GM21526 (cell line): ENCODE results near the gene OMP.

Experiments used
- ATAC-seq: cut with Tn5 transposase; IDR thresholded peaks from one replicate; pipeline ENCODE4 v1.9.1; 2021; ENCODE audit warnings: moderate library complexity; ENCODE audit not compliant: unreplicated experiment, low FRiP score

OMP gene

DNA sequence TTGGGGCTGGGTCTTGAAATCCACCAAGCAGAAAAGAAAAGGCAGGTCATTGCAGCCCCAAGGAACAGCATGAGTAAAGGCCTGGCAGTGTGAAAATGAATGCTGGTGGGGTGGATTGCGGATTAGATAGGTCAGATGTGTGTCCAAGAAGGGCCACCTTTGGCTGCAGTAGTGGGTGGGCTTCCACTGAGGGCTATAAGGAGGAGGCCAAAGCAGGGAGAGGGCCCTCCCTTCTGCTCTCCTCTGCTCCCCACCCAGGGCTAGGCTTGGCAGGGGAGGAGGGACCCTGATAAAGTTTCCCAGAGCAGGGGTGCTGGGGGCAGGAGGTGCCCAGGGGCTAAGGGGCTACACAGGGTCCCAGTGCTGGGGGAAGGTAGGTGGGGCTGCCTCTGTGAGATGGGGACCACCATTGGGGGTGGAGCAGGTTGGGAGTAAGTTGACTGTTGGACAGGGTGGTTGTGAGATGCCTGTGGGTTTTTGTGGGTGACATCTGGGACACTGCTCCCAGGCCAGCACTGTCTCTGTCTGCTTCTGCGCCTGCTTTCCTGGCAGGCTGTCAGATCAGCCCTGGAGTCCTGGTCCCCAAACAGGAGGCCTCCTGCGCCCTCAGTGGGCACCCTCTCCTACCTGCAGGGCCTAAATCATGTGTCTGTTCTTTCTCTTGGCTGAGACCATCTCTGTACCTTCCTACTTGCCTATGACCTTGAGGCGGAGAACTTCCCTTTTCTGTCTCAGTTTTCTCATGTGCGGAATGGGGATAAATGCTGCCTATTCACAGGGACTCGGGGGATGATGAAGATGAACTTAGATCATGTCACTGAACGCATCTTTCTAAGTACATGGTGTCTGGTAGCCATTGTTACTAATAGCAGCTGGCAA, 33.9 kb upstream of the OMP start:
- no peak for ATAC-seq

- ATAC-seq: no peak
Observed at GRCh38 chr11:77069336-77069968, 33.2 kb upstream of the OMP start.

- ATAC-seq: no peak
Observed at GRCh38 chr11:77069969-77070582, 32.6 kb upstream of the OMP start.

DNA sequence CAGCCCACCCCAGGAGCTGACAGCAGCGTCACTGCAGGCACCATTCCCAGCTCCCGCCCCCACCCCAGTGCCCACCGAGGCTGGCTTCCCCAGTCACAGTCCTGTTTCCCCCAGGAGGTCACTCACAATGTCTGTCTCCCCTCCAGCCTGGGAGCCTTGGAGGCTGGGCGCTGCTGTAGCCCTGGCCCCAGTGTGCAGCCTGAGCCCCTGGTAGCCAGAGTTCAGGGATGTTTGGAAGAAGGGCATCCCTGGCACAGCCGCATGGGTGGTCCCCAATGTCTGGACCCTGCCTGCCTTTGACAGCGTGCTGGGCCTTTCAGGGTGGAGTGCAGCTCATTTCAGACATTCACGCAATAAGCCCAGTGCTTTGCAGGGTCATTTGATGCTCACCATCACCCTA, 31.6 kb upstream of the OMP start:
- ATAC-seq: no peak

DNA sequence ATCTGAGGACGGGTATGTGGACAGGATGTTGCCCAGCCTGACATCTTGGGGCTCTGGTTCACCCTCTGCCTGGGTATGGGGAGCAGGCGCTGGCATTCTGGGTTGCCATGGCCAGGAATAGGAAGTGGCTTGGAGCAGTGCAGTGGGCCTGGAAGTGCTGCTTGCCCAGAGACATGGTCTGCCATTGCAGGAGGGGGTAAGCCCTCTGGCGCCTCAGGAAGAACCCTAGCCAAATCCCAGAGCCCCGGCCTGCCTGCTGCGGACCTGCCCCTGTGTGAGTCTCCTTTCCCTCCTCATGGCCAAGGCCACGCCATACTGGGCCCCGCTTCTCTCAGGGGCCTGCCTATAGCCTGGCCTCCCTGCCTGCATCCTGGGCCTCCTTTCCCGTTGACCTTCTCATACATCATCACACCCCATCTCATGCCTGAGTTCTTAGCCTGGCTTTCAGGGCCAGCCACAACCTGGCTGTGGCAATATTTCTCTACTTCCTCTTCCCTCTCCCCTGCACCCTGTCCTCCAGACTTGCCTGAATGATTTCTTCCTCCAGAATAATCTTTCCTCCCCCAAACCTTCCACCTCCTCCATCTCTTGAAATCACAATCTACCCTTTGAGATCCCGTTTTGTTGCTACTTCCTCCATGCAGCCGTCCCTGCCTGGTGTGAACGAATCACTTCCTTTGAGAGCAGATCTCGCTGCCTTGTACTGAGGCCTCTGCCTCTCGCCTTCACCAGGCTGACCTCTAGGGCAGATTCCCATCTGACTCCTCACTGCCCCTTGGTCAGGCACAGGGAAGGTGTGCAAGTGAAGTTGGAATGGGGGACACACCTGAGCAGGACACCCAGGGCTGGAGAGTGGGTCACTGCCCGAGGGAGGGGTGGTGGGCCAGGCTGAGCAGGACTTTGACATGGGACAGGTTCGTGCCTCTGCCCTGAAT, 30.7 kb upstream of the OMP start:
- no peak for ATAC-seq

DNA sequence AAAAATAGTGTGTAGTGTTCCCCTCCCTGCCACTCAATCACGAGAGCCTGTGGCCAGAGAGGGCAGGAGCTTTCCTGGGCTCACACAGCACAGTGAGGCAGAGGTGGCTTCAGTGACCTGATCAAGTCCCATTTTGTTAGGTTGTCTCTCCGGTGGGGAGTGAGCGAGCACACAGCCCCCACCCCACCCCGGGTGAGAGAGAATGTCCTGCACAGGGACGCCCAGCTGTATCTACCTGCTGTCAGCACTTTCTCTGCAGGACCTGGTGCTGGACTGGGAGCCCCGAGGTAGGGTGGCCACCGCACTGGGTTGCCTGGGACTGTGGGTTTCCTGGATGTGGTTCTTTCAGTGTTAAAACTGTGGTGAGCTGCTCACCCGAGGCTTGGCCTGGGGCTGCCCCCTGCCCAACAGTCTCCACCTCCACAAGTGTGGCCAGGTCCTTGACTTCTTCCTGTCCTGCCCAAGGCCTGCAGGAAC, 29.8 kb upstream of the OMP start:
- ATAC-seq: no peak

DNA sequence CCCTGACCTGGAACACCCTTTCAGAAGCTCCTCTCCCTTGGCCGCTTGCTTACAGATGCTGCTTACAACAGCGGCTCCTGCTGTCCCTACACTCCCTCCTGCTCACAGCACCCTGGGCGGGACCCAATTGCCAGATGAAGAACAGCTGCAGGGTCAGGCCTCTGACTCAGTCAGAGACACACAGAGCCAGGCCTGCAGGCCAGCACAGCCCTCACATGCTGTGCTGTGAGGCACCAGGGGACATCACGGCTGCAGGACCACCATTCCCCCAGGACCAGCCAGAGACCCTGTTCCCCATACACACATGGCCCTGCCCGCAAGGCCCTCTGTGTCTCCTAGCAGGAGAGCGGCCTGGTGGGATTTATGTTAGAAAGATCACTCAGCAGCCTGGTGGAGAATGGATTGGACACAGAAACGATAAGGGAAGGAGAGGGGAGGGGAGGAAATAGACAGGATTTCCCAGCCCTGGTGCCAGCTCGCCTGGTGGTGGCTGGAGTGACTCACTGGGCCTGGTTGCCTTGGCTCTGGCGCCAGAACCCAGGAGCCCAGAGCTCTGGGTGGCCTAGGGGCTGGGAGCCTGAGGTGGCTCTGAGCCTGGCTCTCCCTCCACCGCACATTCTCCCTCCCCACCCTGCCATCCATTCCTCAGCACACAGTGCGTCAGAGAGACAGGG, 29.2 kb upstream of the OMP start:
- ATAC-seq: no peak

DNA sequence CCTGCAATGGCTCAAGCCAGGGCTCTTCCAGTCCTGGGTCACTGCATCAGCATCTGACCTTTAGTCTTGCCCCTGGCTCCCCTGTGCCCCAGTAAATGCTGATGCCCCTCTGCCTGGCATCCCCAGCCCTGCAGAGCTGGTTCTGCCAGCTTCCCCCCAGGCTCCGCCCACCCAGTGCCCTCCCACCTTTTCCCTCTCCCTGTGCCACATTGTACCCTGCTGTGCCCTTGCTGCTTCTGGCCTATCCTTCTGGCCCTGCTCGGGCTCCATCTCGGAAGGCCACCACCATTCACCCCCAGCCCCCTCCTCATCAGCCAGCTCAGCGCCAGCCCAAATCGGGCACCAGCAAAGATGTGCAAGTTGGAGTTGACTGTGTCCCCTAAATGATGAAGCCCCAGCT, 28.4 kb upstream of the OMP start:
- no peak for ATAC-seq

DNA sequence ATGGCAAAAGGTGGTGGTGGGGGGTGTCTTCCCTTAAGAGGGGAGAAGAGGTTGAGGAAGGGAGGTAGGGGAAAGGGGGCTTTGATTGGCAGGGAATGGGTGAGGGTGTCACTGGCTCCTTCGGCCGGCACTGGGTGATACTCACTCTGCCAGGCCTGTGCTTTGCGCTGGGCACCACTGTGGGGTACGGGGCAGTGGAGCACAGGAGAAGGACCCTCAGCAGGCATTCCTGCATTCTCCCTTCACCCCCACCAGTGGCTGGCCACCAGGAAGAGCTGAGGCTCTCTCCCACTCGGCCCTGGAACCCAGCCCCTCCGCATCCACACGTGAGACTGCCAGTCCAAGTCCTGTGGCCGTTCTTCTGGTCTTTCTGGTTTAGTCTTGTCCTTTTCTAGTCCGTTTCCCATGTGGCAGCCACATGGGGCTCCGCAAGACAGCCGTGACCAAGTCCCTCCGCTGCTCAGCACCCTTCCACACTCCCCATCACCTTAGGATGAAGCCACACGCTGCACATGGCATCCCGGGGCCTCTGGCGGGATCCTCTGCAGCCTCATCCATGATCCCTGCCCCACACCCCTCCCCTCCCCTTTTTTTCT, 27.9 kb upstream of the OMP start:
- no peak for ATAC-seq

- no peak for ATAC-seq
Observed at GRCh38 chr11:77075425-77075905, 27.2 kb upstream of the OMP start.

DNA sequence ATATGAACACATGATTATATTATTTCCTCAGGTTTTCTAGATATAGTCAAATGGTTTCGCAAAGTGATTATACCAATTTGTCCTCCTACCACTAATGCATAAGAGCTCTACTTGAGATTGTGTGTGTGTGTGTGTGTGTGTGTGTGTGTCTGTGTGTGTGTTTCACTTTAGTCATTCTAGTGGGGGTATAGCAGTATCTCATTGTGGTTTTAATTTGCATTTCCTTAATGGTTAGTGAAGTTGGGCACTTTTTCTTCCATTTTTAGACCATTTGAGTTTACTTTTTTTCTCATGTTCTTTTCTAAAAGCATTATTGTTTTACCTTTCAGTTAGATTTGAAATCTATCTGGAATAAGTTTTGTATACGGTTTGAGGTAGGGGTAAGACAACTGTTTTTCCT, 23.0 kb upstream of the OMP start:
- ATAC-seq: no peak

DNA sequence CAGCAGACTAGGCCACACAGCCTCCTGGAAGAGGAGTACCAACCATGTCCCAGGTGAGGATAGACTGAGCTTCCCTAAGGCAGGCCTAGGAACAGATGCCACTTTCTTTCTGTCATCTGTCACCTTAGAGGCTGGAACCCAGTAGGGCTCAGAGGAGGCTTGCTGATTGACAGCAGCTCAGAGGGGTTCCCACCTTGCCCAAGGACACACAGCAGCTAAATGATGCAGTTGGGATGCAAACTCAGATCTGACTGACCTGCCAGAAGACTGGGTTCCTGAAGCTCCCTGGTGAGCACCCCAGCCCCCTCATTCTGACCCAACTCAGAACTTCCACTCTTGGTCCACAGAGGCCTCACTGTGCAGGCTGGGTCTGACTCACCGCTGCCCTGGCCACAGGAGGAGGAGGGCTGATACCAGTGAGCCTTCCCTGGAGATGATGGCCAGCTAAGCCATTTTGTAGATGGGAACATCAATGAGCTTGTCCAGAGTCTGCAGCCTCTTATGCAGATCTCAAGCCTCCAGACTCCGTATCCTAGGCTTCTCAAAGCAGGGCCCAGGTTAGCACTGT, 21.9 kb upstream of the OMP start:
- ATAC-seq: no peak

GRCh38 chr11:77081381-77081851, 21.2 kb upstream of the OMP start:
- no peak for ATAC-seq

GRCh38 chr11:77081976-77082836, 20.4 kb upstream of the OMP start:
- no peak for ATAC-seq

- ATAC-seq: no peak
Observed at GRCh38 chr11:77082838-77083565, 19.6 kb upstream of the OMP start.

GRCh38 chr11:77083566-77084245, 18.9 kb upstream of the OMP start:
- ATAC-seq: no peak
